NB4 (cell line): ENCODE measurements around the gene CNTNAP2.

Experiments
- CTCF ChIP-seq: IDR thresholded peaks from one replicate; pipeline ENCODE4 v1.5.1; 2012; ENCODE audit warnings: low read depth, low read length
- POLR2A ChIP-seq: IDR thresholded peaks from 2 replicates; pipeline ENCODE4 v1.6.1; 2011; ENCODE audit warnings: mild to moderate bottlenecking; ENCODE audit not compliant: insufficient read length; ENCODE audit errors: extremely low read depth

DNA sequence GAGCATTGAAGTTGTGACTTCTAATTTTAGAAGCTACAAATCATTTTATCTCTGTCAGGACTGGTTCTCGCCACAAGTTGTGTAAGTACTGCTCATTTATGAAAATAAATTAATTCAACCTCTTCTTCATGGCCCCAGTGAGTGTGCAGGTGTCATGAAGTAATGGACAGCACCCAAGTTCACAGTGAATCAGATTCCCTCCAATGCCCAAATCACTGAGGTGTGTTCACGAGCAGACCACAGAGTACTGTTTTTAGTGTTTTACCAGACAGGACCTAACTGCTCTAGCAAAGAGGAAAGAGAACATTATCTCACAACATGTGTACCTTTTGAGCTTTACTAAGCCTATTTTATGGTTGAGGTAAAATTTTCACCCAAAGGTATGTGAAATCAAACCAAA lies 980.0 kb downstream of the CNTNAP2 start:
- no peak for TF ChIP-seq CTCF
- no peak for TF ChIP-seq POLR2A
